Loucy (cell line): ENCODE data around the gene ZNF69.
A peak's percentile ranks its signal among the peaks of the same experiment; 100 is the strongest.
"Not testable (repeated sequence)": the region's sequence is repeated elsewhere in the genome, so short reads cannot be mapped to it uniquely, and the experiment has no call there.

Experiments
- H2AFZ ChIP-seq: fragments of 200-600 bp; sonication (generic); 2 replicates; pipeline ENCODE4 v1.6.0; 2016; ENCODE audit warnings: antibody characterized with exemption, mild to moderate bottlenecking, low read length, moderate library complexity
- H3F3A ChIP-seq: fragments of 200-600 bp; 2 replicates; pipeline ENCODE4 v1.6.0; 2016; ENCODE audit warnings: antibody characterized with exemption, low read depth, mild to moderate bottlenecking
- H3K27me3 ChIP-seq: fragments of 200-600 bp; sonication (generic); 2 replicates; pipeline ENCODE4 v1.6.1; 2014; ENCODE audit warnings: low read length, mild to moderate bottlenecking; ENCODE audit not compliant: insufficient read depth, poor library complexity, severe bottlenecking
- H3K36me3 ChIP-seq: fragments of 200-600 bp; sonication (generic); 2 replicates; pipeline ENCODE4 v1.6.1; 2016; ENCODE audit warnings: low read length; ENCODE audit not compliant: insufficient read depth
- H3K4me1 ChIP-seq: fragments of 200-600 bp; sonication (generic); 2 replicates; pipeline ENCODE4 v1.5.1; 2014; ENCODE audit warnings: low read length, mild to moderate bottlenecking; ENCODE audit not compliant: insufficient read depth, poor library complexity, severe bottlenecking
- H3K4me2 ChIP-seq: fragments of 200-600 bp; sonication (generic); 2 replicates; pipeline ENCODE4 v1.6.0; 2014; ENCODE audit warnings: antibody characterized with exemption, low read length, low read depth, mild to moderate bottlenecking; ENCODE audit not compliant: poor library complexity, severe bottlenecking
- H3K4me3 ChIP-seq: fragments of 200-600 bp; sonication (generic); 2 replicates; pipeline ENCODE4 v1.5.1; 2014; ENCODE audit warnings: low read length, mild to moderate bottlenecking, mixed read lengths; ENCODE audit not compliant: poor library complexity, severe bottlenecking
- H3K79me2 ChIP-seq: fragments of 200-600 bp; sonication (generic); 2 replicates; pipeline ENCODE4 v1.6.1; 2014; ENCODE audit warnings: low read length; ENCODE audit not compliant: insufficient read depth
- H3K9ac ChIP-seq: fragments of 200-600 bp; sonication (generic); 2 replicates; pipeline ENCODE4 v1.6.0; 2014; ENCODE audit warnings: mild to moderate bottlenecking, low read depth, low read length, moderate library complexity; ENCODE audit not compliant: poor library complexity, severe bottlenecking
- H3K9me2 ChIP-seq: fragments of 200-600 bp; sonication (generic); replicated peaks from 2 replicates; pipeline ENCODE4 v1.6.1; 2016; ENCODE audit warnings: low read depth, low read length, mixed read lengths
- H3K9me3 ChIP-seq: fragments of 200-600 bp; sonication (generic); 2 replicates; pipeline ENCODE4 v1.6.1; 2014; ENCODE audit warnings: mild to moderate bottlenecking, antibody characterized with exemption, low read length, low read depth; ENCODE audit not compliant: insufficient read depth
- H4K20me1 ChIP-seq: fragments of 200-600 bp; sonication (generic); 2 replicates; pipeline ENCODE4 v1.6.0; 2014; ENCODE audit warnings: antibody characterized with exemption, low read length, mild to moderate bottlenecking; ENCODE audit not compliant: insufficient read depth, poor library complexity, severe bottlenecking
- CTCF ChIP-seq: fragments of 200-600 bp; sonication (generic); conservative IDR thresholded peaks from 2 replicates; pipeline ENCODE4 v1.5.1; 2014; ENCODE audit warnings: mild to moderate bottlenecking, antibody characterized with exemption, low read length
- EZH2phosphoT487 ChIP-seq: fragments of 200-600 bp; IDR thresholded peaks from 2 replicates; pipeline ENCODE4 v1.6.1; 2018; ENCODE audit warnings: antibody characterized with exemption, mild to moderate bottlenecking, moderate library complexity, borderline replicate concordance

ZNF69 gene

GRCh38 chr19:11848200-11848593 is 39.4 kb upstream of the ZNF69 start:
- H3K36me3 ChIP-seq, result no peaks in the 10 kb centered on the region
- H3K4me2 ChIP-seq, result peak overlapping the region; percentile 62
- no peaks in the 10 kb centered on the region for H3K9me2 ChIP-seq
- peaks cover 6% of the 10 kb centered on the region for H3K4me1 ChIP-seq
- peaks cover 4% of the 10 kb centered on the region; the same call in 1 of the 2 replicates for H3K9me3 ChIP-seq
- no peaks in the 10 kb centered on the region for H3K27me3 ChIP-seq
- H4K20me1 ChIP-seq, result peaks cover 5% of the 10 kb centered on the region
- no peak overlapping the region for H3K9ac ChIP-seq
- TF ChIP-seq EZH2phosphoT487 (no peak), CTCF (no peak)
- no peaks in the 10 kb centered on the region for H3F3A ChIP-seq
- H3K79me2 ChIP-seq, result peaks cover 44% of the 10 kb centered on the region
- peak overlapping the region; percentile 78 for H2AFZ ChIP-seq
- H3K4me3 ChIP-seq, result peak overlapping the region; percentile 78

- Histone ChIP-seq H3K36me3 (0 out of 2 replicates have a peak, but pooled peaks cover 1% of the 10 kb centered on the region), H3K4me1 (peaks cover 6% of the 10 kb centered on the region), H4K20me1 (peaks cover 5% of the 10 kb centered on the region), H3K9me2 (no peaks in the 10 kb centered on the region), H2AFZ (peak within 1 kb of the TSS; percentile 78), H3F3A (no peaks in the 10 kb centered on the region), H3K27me3 (no peaks in the 10 kb centered on the region), H3K9ac (peak within 1 kb of the TSS; percentile 78), H3K4me3 (peak within 1 kb of the TSS; percentile 78), H3K79me2 (peaks cover 50% of the 10 kb centered on the region), H3K9me3 (peaks cover 9% of the 10 kb centered on the region; the same call in 1 of the 2 replicates), H3K4me2 (peak within 1 kb of the TSS; percentile 96)
- no peak for TF ChIP-seq CTCF
- TF ChIP-seq EZH2phosphoT487, result no peak
Observed at GRCh38 chr19:11848594-11849469, 38.8 kb upstream of the ZNF69 start, which contains the start of gene ZNF439. TSS of gene ZNF439 (plus strand) at chr19:11848726. CDS start at chr19:11848868, 142 bp downstream.

GRCh38 chr19:11850289-11850688 is 37.3 kb upstream of the ZNF69 start:
- Histone ChIP-seq H3K9me3 (peaks cover 12% of the 10 kb centered on the region; the same call in 1 of the 2 replicates), H3K79me2 (peaks cover 54% of the 10 kb centered on the region), H3K9ac (peak overlapping the region; percentile 78), H3K4me2 (peak overlapping the region; percentile 96), H3K4me3 (peak overlapping the region; percentile 78)
- not testable (repeated sequence) for H3K9me2 ChIP-seq, H4K20me1 ChIP-seq, H3F3A ChIP-seq, H3K36me3 ChIP-seq, H3K4me1 ChIP-seq, H2AFZ ChIP-seq, H3K27me3 ChIP-seq
